PFSK-1 (cell line): ENCODE measurements around the gene PRXL2C.

Source experiments
- FOXP2 ChIP-seq: optimal IDR thresholded peaks from 2 replicates; pipeline ENCODE3; 2011; ENCODE audit warnings: borderline replicate concordance, control low read depth, inconsistent platforms; ENCODE audit not compliant: insufficient read depth; ENCODE audit errors: extremely low read length, extremely low read depth
- POLR2AphosphoS5 ChIP-seq: IDR thresholded peaks from 2 replicates; pipeline ENCODE4 v1.6.1; 2012; ENCODE audit warnings: low read depth, mild to moderate bottlenecking, control low read depth, low read length, moderate library complexity
- SIN3A ChIP-seq: IDR thresholded peaks from 2 replicates; pipeline ENCODE4 v1.6.1; 2012; ENCODE audit warnings: mild to moderate bottlenecking, low read length, moderate library complexity, borderline replicate concordance; ENCODE audit not compliant: insufficient read depth
- TAF1 ChIP-seq: IDR thresholded peaks from 2 replicates; pipeline ENCODE4 v1.6.1; 2012; ENCODE audit warnings: low read length, control low read depth, borderline replicate concordance; ENCODE audit not compliant: insufficient read depth
- TF ChIP-seq, protein P1 (sequence below), 2 experiments: IDR thresholded peaks; 2 replicates each; pipeline versions ENCODE4 v1.6.1 to v1.8.0; 2011 to 2012; ENCODE audit warnings: low read depth in 2 of 2, low read length in 2 of 2, control low read depth in 1 of 2, inconsistent platforms in 1 of 2, mild to moderate bottlenecking in 1 of 2, moderate library complexity in 1 of 2; ENCODE audit not compliant: insufficient read depth in 1 of 2

DNA sequence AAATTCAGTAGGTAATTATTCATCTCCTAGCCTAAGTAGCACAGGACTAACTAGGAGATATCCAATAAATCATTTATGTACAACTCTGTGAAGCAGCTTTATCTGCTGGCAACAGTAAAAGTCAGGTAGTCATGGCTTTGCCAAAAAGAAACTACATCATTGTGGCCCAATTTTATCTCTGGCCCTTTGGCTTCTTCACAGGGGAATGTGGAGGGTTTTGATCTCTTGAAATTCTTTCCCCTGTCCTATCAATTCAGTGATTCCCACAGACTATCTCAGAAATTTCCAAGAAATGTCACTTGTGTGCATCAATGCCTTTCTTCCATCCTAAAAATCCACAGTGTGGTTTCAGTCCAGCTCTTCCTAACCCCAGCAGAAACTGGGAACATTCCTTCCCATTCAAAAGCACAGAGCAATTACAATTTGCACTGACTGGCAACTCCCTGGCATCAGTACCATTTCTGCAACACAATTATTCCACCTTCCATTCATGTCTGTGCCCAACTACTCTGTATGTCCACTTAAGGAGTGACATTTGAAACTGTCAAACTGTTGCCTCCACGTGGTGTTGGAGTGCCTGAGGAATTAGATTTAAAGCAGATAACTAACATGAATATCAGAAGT, 42.0 kb downstream of the PRXL2C start:
- TF ChIP-seq TAF1 (no peak), POLR2AphosphoS5 (no peak), SIN3A (no peak), FOXP2 (no peak)
- TF ChIP-seq, protein P1, sequence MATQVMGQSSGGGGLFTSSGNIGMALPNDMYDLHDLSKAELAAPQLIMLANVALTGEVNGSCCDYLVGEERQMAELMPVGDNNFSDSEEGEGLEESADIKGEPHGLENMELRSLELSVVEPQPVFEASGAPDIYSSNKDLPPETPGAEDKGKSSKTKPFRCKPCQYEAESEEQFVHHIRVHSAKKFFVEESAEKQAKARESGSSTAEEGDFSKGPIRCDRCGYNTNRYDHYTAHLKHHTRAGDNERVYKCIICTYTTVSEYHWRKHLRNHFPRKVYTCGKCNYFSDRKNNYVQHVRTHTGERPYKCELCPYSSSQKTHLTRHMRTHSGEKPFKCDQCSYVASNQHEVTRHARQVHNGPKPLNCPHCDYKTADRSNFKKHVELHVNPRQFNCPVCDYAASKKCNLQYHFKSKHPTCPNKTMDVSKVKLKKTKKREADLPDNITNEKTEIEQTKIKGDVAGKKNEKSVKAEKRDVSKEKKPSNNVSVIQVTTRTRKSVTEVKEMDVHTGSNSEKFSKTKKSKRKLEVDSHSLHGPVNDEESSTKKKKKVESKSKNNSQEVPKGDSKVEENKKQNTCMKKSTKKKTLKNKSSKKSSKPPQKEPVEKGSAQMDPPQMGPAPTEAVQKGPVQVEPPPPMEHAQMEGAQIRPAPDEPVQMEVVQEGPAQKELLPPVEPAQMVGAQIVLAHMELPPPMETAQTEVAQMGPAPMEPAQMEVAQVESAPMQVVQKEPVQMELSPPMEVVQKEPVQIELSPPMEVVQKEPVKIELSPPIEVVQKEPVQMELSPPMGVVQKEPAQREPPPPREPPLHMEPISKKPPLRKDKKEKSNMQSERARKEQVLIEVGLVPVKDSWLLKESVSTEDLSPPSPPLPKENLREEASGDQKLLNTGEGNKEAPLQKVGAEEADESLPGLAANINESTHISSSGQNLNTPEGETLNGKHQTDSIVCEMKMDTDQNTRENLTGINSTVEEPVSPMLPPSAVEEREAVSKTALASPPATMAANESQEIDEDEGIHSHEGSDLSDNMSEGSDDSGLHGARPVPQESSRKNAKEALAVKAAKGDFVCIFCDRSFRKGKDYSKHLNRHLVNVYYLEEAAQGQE (IDR thresholded peaks at IDR 0.05; ENCODE audit: insufficient read depth in 1 of 2, low read depth in 2 of 2, low read length in 2 of 2), result no peak
